ENCODE results near the gene PSME4.

GRCh38 chr2:53861824-53862223, 109.0 kb downstream of the PSME4 start:
- TF ChIP-seq, protein P1, sequence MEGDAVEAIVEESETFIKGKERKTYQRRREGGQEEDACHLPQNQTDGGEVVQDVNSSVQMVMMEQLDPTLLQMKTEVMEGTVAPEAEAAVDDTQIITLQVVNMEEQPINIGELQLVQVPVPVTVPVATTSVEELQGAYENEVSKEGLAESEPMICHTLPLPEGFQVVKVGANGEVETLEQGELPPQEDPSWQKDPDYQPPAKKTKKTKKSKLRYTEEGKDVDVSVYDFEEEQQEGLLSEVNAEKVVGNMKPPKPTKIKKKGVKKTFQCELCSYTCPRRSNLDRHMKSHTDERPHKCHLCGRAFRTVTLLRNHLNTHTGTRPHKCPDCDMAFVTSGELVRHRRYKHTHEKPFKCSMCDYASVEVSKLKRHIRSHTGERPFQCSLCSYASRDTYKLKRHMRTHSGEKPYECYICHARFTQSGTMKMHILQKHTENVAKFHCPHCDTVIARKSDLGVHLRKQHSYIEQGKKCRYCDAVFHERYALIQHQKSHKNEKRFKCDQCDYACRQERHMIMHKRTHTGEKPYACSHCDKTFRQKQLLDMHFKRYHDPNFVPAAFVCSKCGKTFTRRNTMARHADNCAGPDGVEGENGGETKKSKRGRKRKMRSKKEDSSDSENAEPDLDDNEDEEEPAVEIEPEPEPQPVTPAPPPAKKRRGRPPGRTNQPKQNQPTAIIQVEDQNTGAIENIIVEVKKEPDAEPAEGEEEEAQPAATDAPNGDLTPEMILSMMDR (IDR thresholded peaks at IDR 0.05): no peak
- no peak for TF ChIP-seq POLR2A (IDR thresholded peaks at IDR 0.05)

Measured in Peyer's patch (tissue), 4 donors.